IMR-90 (cell line): ENCODE measurements around the gene CELSR1. TPM values are rescaled to one million over a fixed set of nuclear protein-coding genes. Genes with fewer than 3 reads are reported as not detected.

Source experiments
- ATAC-seq: fragments of 200-7000 bp; cut with Tn5 transposase; 2 replicates; pipeline ENCODE4 v1.9.1; 2020; ENCODE audit warnings: low read depth, mild to moderate bottlenecking, moderate library complexity
- BruUV-seq: library from RNA; stranded (reverse); fragments of 400-500 nt; replicated peaks from 2 replicates; lab custom pipeline; 2021; lab: Mats Ljungman, UMichigan
- CTCF ChIA-PET: fragments of 300-600 bp; formaldehyde crosslinking; extraction: SDS; loops from one replicate; lab custom pipeline; 2021; ENCODE audit warnings: antibody characterized with exemption; lab: Yijun Ruan, JAX
- POLR2A ChIA-PET: fragments of 300-600 bp; sonication (Branson Sonifier 250); formaldehyde crosslinking; loops from one replicate; lab custom pipeline; 2022; ENCODE audit warnings: antibody characterized with exemption; ENCODE audit not compliant: unreplicated experiment; lab: Charles Lee
- DNase-seq: peaks from one replicate; pipeline ENCODE4 v3.0.0; 2013
- H2AFZ ChIP-seq: replicated peaks from 2 replicates; pipeline ENCODE3; 2013; ENCODE audit warnings: low read length, mild to moderate bottlenecking; ENCODE audit not compliant: poor library complexity
- H2AK5ac ChIP-seq: 2 replicates; pipeline ENCODE4 v1.6.1; 2013; ENCODE audit warnings: low read depth, low read length, inconsistent platforms
- H2AK9ac ChIP-seq: replicated peaks from 2 replicates; pipeline ENCODE3; 2013; ENCODE audit warnings: mild to moderate bottlenecking, low read depth, low read length, moderate library complexity; ENCODE audit not compliant: poor library complexity
- H2BK120ac ChIP-seq: 2 replicates; pipeline ENCODE4 v1.6.1; 2013; ENCODE audit warnings: low read depth, low read length, inconsistent platforms
- H2BK15ac ChIP-seq: 3 replicates; pipeline ENCODE4 v1.6.1; 2013; ENCODE audit warnings: low read depth, low read length, inconsistent platforms
- H2BK20ac ChIP-seq: 2 replicates; pipeline ENCODE4 v1.6.1; 2013; ENCODE audit warnings: low read depth, mild to moderate bottlenecking, inconsistent platforms, low read length, moderate library complexity
- H2BK5ac ChIP-seq: 2 replicates; pipeline ENCODE4 v1.6.1; 2013; ENCODE audit warnings: mild to moderate bottlenecking, low read depth, low read length, inconsistent platforms; ENCODE audit not compliant: poor library complexity, severe bottlenecking
- H3K14ac ChIP-seq: replicated peaks from 2 replicates; pipeline ENCODE4 v1.6.1; 2013; ENCODE audit warnings: low read depth, low read length, inconsistent platforms
- H3K18ac ChIP-seq: 2 replicates; pipeline ENCODE4 v1.6.1; 2013; ENCODE audit warnings: low read depth, low read length, control low read depth
- H3K23ac ChIP-seq: 2 replicates; pipeline ENCODE4 v1.6.1; 2013; ENCODE audit warnings: low read depth, low read length, inconsistent platforms
- H3K27ac ChIP-seq: 2 replicates; pipeline ENCODE4 v1.5.1; 2013; ENCODE audit warnings: mild to moderate bottlenecking, control low read depth, low read length; ENCODE audit not compliant: insufficient read depth
- H3K27me3 ChIP-seq: 2 replicates; pipeline ENCODE4 v1.6.1; 2013; ENCODE audit warnings: low read length; ENCODE audit not compliant: control insufficient read depth, insufficient read depth
- H3K36me3 ChIP-seq: 2 replicates; pipeline ENCODE4 v1.6.1; 2013; ENCODE audit warnings: low read length, mixed read lengths; ENCODE audit not compliant: control insufficient read depth, insufficient read depth
- H3K4ac ChIP-seq: 2 replicates; pipeline ENCODE4 v1.6.1; 2013; ENCODE audit warnings: low read depth, low read length, inconsistent platforms
- H3K4me1 ChIP-seq: 2 replicates; pipeline ENCODE4 v1.6.1; 2013; ENCODE audit warnings: low read length, mixed read lengths; ENCODE audit not compliant: control insufficient read depth, insufficient read depth
- H3K4me2 ChIP-seq: 2 replicates; pipeline ENCODE4 v1.6.1; 2013; ENCODE audit warnings: low read depth, mild to moderate bottlenecking, control low read depth, low read length, moderate library complexity
- H3K4me3 ChIP-seq: 2 replicates; pipeline ENCODE4 v1.5.1; 2013; ENCODE audit warnings: low read depth, mild to moderate bottlenecking, control low read depth, low read length, moderate library complexity; ENCODE audit not compliant: insufficient read depth
- H3K56ac ChIP-seq: 2 replicates; pipeline ENCODE4 v1.6.1; 2013; ENCODE audit warnings: low read length, inconsistent platforms; ENCODE audit not compliant: insufficient read depth; ENCODE audit errors: extremely low read depth
- H3K79me1 ChIP-seq, 2 experiments: 2 replicates each; pipeline ENCODE4 v1.6.1; 2013; ENCODE audit warnings: low read length in 2 of 2, inconsistent platforms in 1 of 2, low read depth in 1 of 2
- H3K9ac ChIP-seq: 2 replicates; pipeline ENCODE4 v1.6.1; 2013; ENCODE audit warnings: low read depth, low read length, control low read depth
- H3K9me1 ChIP-seq: 2 replicates; pipeline ENCODE4 v1.6.1; 2013; ENCODE audit warnings: low read length, inconsistent platforms; ENCODE audit not compliant: insufficient read depth
- H3K9me3 ChIP-seq: 2 replicates; pipeline ENCODE4 v1.6.1; 2013; ENCODE audit warnings: low read length; ENCODE audit not compliant: control insufficient read depth, insufficient read depth
- H4K20me1 ChIP-seq: 2 replicates; pipeline ENCODE4 v1.6.1; 2013; ENCODE audit warnings: low read length, inconsistent platforms; ENCODE audit not compliant: insufficient read depth
- H4K5ac ChIP-seq: 2 replicates; pipeline ENCODE4 v1.6.1; 2013; ENCODE audit warnings: mild to moderate bottlenecking, low read depth, low read length, control low read depth
- H4K8ac ChIP-seq, 2 experiments: 2 replicates each; pipeline ENCODE4 v1.6.1; 2013; ENCODE audit warnings: low read depth in 2 of 2, low read length in 2 of 2, control low read depth in 1 of 2, inconsistent platforms in 1 of 2
- H4K91ac ChIP-seq: 2 replicates; pipeline ENCODE4 v1.6.1; 2013; ENCODE audit warnings: low read depth, low read length, inconsistent platforms; ENCODE audit not compliant: insufficient read depth
- CEBPB ChIP-seq: IDR thresholded peaks from 2 replicates; pipeline ENCODE4 v1.6.1; 2012; ENCODE audit warnings: low read depth, low read length, improper control_type of control experiment
- ELK1 ChIP-seq: fragments of 150-350 bp; IDR thresholded peaks from 2 replicates; pipeline ENCODE4 v1.6.1; 2016; ENCODE audit warnings: low read depth, mild to moderate bottlenecking, low read length, moderate library complexity, borderline replicate concordance
- MAFK ChIP-seq: IDR thresholded peaks from 2 replicates; pipeline ENCODE4 v1.6.1; 2012; ENCODE audit warnings: low read depth, low read length, improper control_type of control experiment
- MAZ ChIP-seq: IDR thresholded peaks from 2 replicates; pipeline ENCODE4 v1.6.1; 2012; ENCODE audit warnings: low read depth, mild to moderate bottlenecking, low read length, improper control_type of control experiment, moderate library complexity, borderline replicate concordance
- MXI1 ChIP-seq: IDR thresholded peaks from 2 replicates; pipeline ENCODE4 v1.6.1; 2012; ENCODE audit warnings: low read depth, mild to moderate bottlenecking, low read length, moderate library complexity, borderline replicate concordance
- POLR2A ChIP-seq: IDR thresholded peaks from 2 replicates; pipeline ENCODE4 v1.6.1; 2012; ENCODE audit warnings: mild to moderate bottlenecking, low read depth, low read length
- RCOR1 ChIP-seq: IDR thresholded peaks from 2 replicates; pipeline ENCODE4 v1.6.1; 2012; ENCODE audit warnings: mild to moderate bottlenecking, low read length, improper control_type of control experiment; ENCODE audit not compliant: insufficient replicate concordance
- USF2 ChIP-seq: fragments of 150-350 bp; IDR thresholded peaks from 2 replicates; pipeline ENCODE4 v1.6.1; 2017; ENCODE audit warnings: mild to moderate bottlenecking, antibody characterized with exemption, low read length, low read depth
- WGBS, 2 experiments: methylation state at CpG; one replicate each; pipeline versions ENCODE4 v1.1.5 to v1.1.7; 2013; ENCODE audit warnings: missing lambda C conversion rate in 2 of 2; ENCODE audit not compliant: insufficient read length in 1 of 2; ENCODE audit errors: extremely low coverage in 2 of 2; 5-methylcytosine and 5-hydroxymethylcytosine counted together
- dilution Hi-C: fragments of 300-500 bp; cut with HindIII; formaldehyde crosslinking; loops from one replicate; pipeline ENCODE4 v1.14.3; 2018; ENCODE audit warnings: low sequenced_read_pairs; ENCODE audit not compliant: unreplicated experiment
- in situ Hi-C: fragments of 300-500 bp; cut with MboI; formaldehyde crosslinking; loops from 3 replicates; pipeline ENCODE4 v1.14.3; 2019; ENCODE audit warnings: low sequenced_read_pairs, inconsistent platforms, mixed read lengths
- intact Hi-C: fragments of 100-400 bp; cut with micrococcal nuclease; formaldehyde crosslinking; loops from 2 replicates; pipeline ENCODE4 v1.10.0; 2022
- polyA plus RNA-seq, 3 experiments: library from polyadenylated mRNA; depleted of rRNA; stranded (reverse); fragments of >200 nt; gene quantifications; 2 replicates each; pipeline ENCODE4 v1.2.3, GENCODE V29; 2012; ENCODE audit warnings: low replicate concordance in 1 of 3
- total RNA-seq: library from RNA; depleted of rRNA; stranded (reverse); fragments of >200 nt; gene quantifications from 2 replicates; pipeline ENCODE4 v1.2.3, GENCODE V29; 2012

Gene CELSR1
- total and polyA plus RNA-seq, 2 of the 4 experiments (the other 2 are of a cell fraction): 0.36 to 0.82 TPM

- ATAC-seq: no peak
- Histone ChIP-seq H2AK5ac (no peak overlapping the region), H4K20me1 (no peaks in the 10 kb centered on the region), H3K27me3 (peaks cover 19% of the 10 kb centered on the region), H3K36me3 (no peaks in the 10 kb centered on the region), H4K91ac (no peak overlapping the region), H3K4me3 (no peak overlapping the region), H3K9me3 (peaks cover 17% of the 10 kb centered on the region), H2BK5ac (no peak overlapping the region), H2AFZ (no peak overlapping the region), H3K4ac (no peak overlapping the region), H3K79me1 (no peaks in the 10 kb centered on the region), H3K9me1 (no peaks in the 10 kb centered on the region), H3K9ac (no peak overlapping the region), H4K8ac (no peak overlapping the region), H3K23ac (no peak overlapping the region), H2BK120ac (no peak overlapping the region), H4K5ac (no peak overlapping the region), H3K27ac (no peak overlapping the region), H2BK20ac (no peak overlapping the region), H3K14ac (no peak overlapping the region), H3K4me1 (no peaks in the 10 kb centered on the region), H3K4me2 (no peak overlapping the region), H3K18ac (no peak overlapping the region), H2AK9ac (no peak overlapping the region), H2BK15ac (no peak overlapping the region), H3K56ac (no peak overlapping the region)
- dilution Hi-C loops (no loop called here), in situ Hi-C loops (loop anchor here (25.0 kb wide), 1 partner anchor 394 kb away; no protein-coding TSS in a partner anchor), intact Hi-C loops (no loop called here)
- BruUV-seq: no TSS peak
- ChIA-PET CTCF (no interaction called here), POLR2A (interaction anchor here (0.6 kb wide), 1 partner anchor 69 kb away, joined by 3 read pairs; no protein-coding TSS in a partner anchor)
- DNase-seq: no peak
- WGBS, 2 experiments: 80% methylated on average over 1 of the region's 16 CpGs; no CpG with 5 or more reads in 1 of the 2 experiments
- TF ChIP-seq MAZ: no peak
- TF ChIP-seq CEBPB: no peak
- TF ChIP-seq USF2: no peak
- TF ChIP-seq RCOR1: no peak
- TF ChIP-seq ELK1: no peak
- TF ChIP-seq POLR2A: no peak
- no peak for TF ChIP-seq MAFK
- TF ChIP-seq MXI1: no peak
These were observed 5.7 kb downstream of the CELSR1 start for GRCh38 chr22:46531581-46532175.
